AG09309 (cell line): ENCODE data around the gene LOX.

Experiments used
- DNase-seq: peaks from one replicate; pipeline ENCODE4 v3.0.0-alpha.2; 2010; ENCODE audit warnings: low read depth
- H3K4me3 ChIP-seq: 2 replicates; pipeline ENCODE4 v1.5.1; 2011; ENCODE audit warnings: mild to moderate bottlenecking, low read depth, low read length, moderate library complexity; ENCODE audit not compliant: control insufficient read depth
- CTCF ChIP-seq: IDR thresholded peaks from 2 replicates; pipeline ENCODE4 v1.5.1; 2011; ENCODE audit warnings: mild to moderate bottlenecking, low read depth, low read length, inconsistent platforms; ENCODE audit not compliant: insufficient read depth, control insufficient read depth; ENCODE audit errors: missing control alignments

Gene LOX

GRCh38 chr5:122076050-122076461, 2.0 kb downstream of the LOX start:
- peak overlapping the region; percentile 86 for H3K4me3 ChIP-seq
- TF ChIP-seq CTCF, result no peak
- no peak for DNase-seq

- no peak for DNase-seq
- H3K4me3 ChIP-seq, result peak overlapping the region; percentile 86
- no peak for TF ChIP-seq CTCF
Observed at GRCh38 chr5:122073864-122074263, 4.2 kb downstream of the LOX start.

DNA sequence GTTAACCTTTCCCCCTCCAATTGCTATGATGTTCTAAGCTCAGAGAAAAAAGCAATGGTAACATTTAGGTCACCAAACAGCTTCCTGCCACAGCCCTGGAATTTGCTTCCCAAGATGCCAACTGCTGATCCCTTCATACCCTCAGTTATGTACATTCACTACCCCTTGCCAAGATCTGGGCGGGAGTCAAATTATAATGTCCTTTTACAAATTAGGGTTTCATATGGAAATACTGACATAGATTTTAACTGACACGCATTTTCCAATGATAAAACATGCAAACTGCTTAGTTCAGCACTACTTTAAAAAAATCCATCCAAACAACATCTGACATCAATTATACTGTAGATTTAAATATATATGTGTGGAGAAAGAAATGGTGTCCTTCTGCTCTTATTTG, 5.0 kb downstream of the LOX start:
- no peak for DNase-seq
- H3K4me3 ChIP-seq, result peak overlapping the region; percentile 86

GRCh38 chr5:122067390-122067789, 10.7 kb downstream of the LOX start:
- no peak overlapping the region for H3K4me3 ChIP-seq
- DNase-seq, result no peak
- no peak for TF ChIP-seq CTCF

More for the DNA sequence above, 5.0 kb downstream of the LOX start:
- no peak for TF ChIP-seq CTCF

- TF ChIP-seq CTCF, result no peak
- H3K4me3 ChIP-seq, result no peak overlapping the region
- DNase-seq, result no peak
Observed at GRCh38 chr5:122064992-122065391, 13.1 kb downstream of the LOX start.

DNA sequence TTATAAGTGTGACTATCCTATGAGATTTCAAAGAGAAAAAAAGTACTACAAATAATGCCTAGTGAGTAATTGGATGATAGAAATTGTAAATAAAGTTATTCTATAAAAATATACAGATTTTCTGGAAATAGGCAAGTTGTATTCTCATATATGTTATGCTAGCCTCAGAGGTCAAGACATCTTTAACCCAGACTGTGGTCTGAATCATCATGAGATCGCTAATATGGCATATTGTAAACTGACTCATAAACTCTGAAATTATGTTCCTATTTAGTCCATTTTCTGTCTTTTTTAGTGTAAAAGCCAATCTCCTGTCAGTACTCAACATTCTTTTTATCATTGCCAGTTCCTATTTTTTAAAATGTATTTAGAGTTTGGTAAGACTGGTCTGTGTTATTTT, 14.2 kb downstream of the LOX start:
- no peak for TF ChIP-seq CTCF
- DNase-seq, result no peak
- H3K4me3 ChIP-seq, result no peak overlapping the region

- no peak overlapping the region for H3K4me3 ChIP-seq
- DNase-seq, result no peak
- no peak for TF ChIP-seq CTCF
Observed at GRCh38 chr5:122062205-122062604, 15.9 kb downstream of the LOX start.
